ENCODE measurements around the gene IHH. TPM values are rescaled to one million over a fixed set of nuclear protein-coding genes. Genes with fewer than 3 reads are reported as not detected.

Gene IHH
- total and polyA plus RNA-seq, 2 of the 8 experiments (the other 6 are each of a cell fraction or from before 2014, with no cell fraction given), result 0.03 TPM; not detected in 1

- Histone ChIP-seq H3K36me3 (ENCODE audit: control insufficient read depth in 2 of 4, insufficient read depth in 4 of 4, low read length in 3 of 4) (no peaks in the 10 kb centered on the region), H4K20me1 (replicated peaks in 1 of 2; ENCODE audit: control insufficient read depth in 1 of 2, insufficient read depth in 2 of 2, low read length in 2 of 2) (peaks cover 0 to 7% of the 10 kb centered on the region in 2 experiments), H2AK5ac (ENCODE audit: low read depth, low read length) (no peak overlapping the region), H3K4me1 (replicated peaks in 1 of 4; ENCODE audit: control insufficient read depth in 3 of 4, insufficient read depth in 4 of 4, low read length in 3 of 4) (no peaks in the 10 kb centered on the region), H3K23ac (ENCODE audit: insufficient read length) (no peak overlapping the region), H3K56ac (replicated peaks; ENCODE audit: insufficient read length, low read depth, low read length) (no peak overlapping the region), H2BK12ac (ENCODE audit: low read depth, low read length) (no peak overlapping the region), H3K9ac (replicated peaks in 1 of 4; ENCODE audit: extremely low read depth in 1 of 4, low read depth in 3 of 4, low read length in 3 of 4) (no peak overlapping the region), H2AFZ (ENCODE audit: low read length) (no peak overlapping the region), H3K23me2 (ENCODE audit: low read depth, low read length) (no peaks in the 10 kb centered on the region), H3K79me2 (ENCODE audit: control insufficient read depth in 1 of 2, insufficient read depth in 2 of 2, low read length in 2 of 2) (no peaks in the 10 kb centered on the region), H2BK120ac (replicated peaks; ENCODE audit: low read depth, low read length) (no peak overlapping the region), H2BK5ac (ENCODE audit: low read depth, low read length) (no peak overlapping the region), H4K5ac (ENCODE audit: insufficient read length, low read depth, low read length) (no peak overlapping the region), H3K27me3 (replicated peaks in 1 of 4; ENCODE audit: control insufficient read depth in 3 of 4, extremely low read depth in 1 of 4, insufficient read depth in 3 of 4, low read length in 3 of 4) (no peaks in the 10 kb centered on the region), H2BK20ac (ENCODE audit: low read length) (no peak overlapping the region), H3K4ac (replicated peaks; ENCODE audit: insufficient read length, low read depth, low read length) (no peak overlapping the region), H3K9me3 (ENCODE audit: insufficient read depth in 2 of 2, low read depth in 1 of 2, low read length in 1 of 2) (no peaks in the 10 kb centered on the region), H3K4me2 (ENCODE audit: insufficient read depth in 1 of 2, low read depth in 2 of 2, low read length in 2 of 2) (no peak overlapping the region), H2BK15ac (ENCODE audit: low read length) (no peak overlapping the region), H4K8ac (ENCODE audit: extremely low read depth, insufficient read depth, low read length) (no peak overlapping the region), H3K79me1 (ENCODE audit: low read depth, low read length) (no peaks in the 10 kb centered on the region), H3K14ac (ENCODE audit: insufficient read length) (no peak overlapping the region), H3K27ac (ENCODE audit: low read depth, low read length) (no peak overlapping the region), H3K4me3 (ENCODE audit: extremely low read depth in 1 of 4, insufficient read depth in 2 of 4, low read depth in 3 of 4, low read length in 4 of 4) (no peak overlapping the region), H4K91ac (replicated peaks; ENCODE audit: insufficient read length, low read length) (no peak overlapping the region), H3K18ac (ENCODE audit: extremely low read depth, low read length) (no peak overlapping the region)
- DNase-seq (ENCODE audit: low read depth in 1 of 2, low spot score in 2 of 2) (no peak), FAIRE-seq (no peak)
- POLR2A ChIA-PET (ENCODE audit: partially characterized antibody), result no interaction called here
- TF ChIP-seq POLR2A (IDR thresholded peaks at IDR 0.05; ENCODE audit: control extremely low read depth in 1 of 2, low read depth in 2 of 2, low read length in 2 of 2) (no peak), BCL11A (IDR thresholded peaks at IDR 0.05; ENCODE audit: low read depth in 2 of 2, low read length in 2 of 2) (no peak), KDM4A (IDR thresholded peaks at IDR 0.05; ENCODE audit: low read depth, low read length, severe bottlenecking) (no peak), CHD1 (IDR thresholded peaks at IDR 0.05; ENCODE audit: low read depth, low read length) (no peak), TBP (IDR thresholded peaks at IDR 0.05; ENCODE audit: low read depth, low read length) (no peak), ASH2L (IDR thresholded peaks at IDR 0.05; ENCODE audit: low read length) (no peak), CTBP2 (IDR thresholded peaks at IDR 0.05; ENCODE audit: borderline replicate concordance, insufficient read depth, insufficient read length, low read length) (no peak), HDAC6 (IDR thresholded peaks at IDR 0.05; ENCODE audit: low read depth, low read length) (no peak), KDM1A (IDR thresholded peaks at IDR 0.05; ENCODE audit: borderline replicate concordance, low read length) (no peak), SP2 (IDR thresholded peaks at IDR 0.05; ENCODE audit: low read length) (no peak), RXRA (IDR thresholded peaks at IDR 0.05; ENCODE audit: insufficient read depth, low read depth, low read length) (no peak)
- TF ChIP-seq, protein P1, sequence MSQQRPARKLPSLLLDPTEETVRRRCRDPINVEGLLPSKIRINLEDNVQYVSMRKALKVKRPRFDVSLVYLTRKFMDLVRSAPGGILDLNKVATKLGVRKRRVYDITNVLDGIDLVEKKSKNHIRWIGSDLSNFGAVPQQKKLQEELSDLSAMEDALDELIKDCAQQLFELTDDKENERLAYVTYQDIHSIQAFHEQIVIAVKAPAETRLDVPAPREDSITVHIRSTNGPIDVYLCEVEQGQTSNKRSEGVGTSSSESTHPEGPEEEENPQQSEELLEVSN (IDR thresholded peaks at IDR 0.05), result no peak
- CTCF ChIA-PET (ENCODE audit: partially characterized antibody), result interaction anchor here (0.9 to 62.8 kb wide), 7 partner anchors 11 to 237 kb away, joined by 3 to 1777 read pairs (median 5); no protein-coding TSS in a partner anchor
Observed at GRCh38 chr2:219084791-219085190, 24.1 kb upstream of the IHH start.

Measured in H1 (cell line).